Measurements from ENCODE around the gene PARP1. TPM values are rescaled to one million over a fixed set of nuclear protein-coding genes. Genes with fewer than 3 reads are reported as not detected.

PARP1 gene
- total and polyA plus RNA-seq, 4 donors: 39.2 to 108 (median 60.3) TPM

DNA sequence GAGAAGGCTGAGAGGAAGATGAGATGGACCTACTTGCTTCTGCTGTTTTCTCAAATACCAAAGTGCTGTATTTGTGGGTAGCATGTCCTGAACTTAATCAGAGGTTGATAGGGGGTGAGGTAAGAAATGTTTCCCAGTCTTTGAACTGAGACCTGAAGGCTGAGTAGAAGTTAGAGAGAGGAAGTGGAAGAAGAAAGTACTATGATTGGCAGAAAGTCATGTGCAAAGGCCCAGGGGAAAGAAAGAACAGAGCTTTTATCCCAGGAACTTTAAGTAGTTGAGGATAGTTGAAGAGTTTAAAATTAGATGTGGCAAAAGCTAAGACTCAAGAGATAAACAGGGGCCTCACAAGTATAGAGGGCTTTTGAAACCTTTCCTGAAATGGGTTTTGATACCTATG lies 83.4 kb downstream of the PARP1 start (continued):
- no peak for TF ChIP-seq GABPA (IDR thresholded peaks at IDR 0.05 in 1 of 2, conservative IDR thresholded peaks at IDR 0.05 in 1 of 2)

GRCh38 chr1:226322986-226323385 lies 84.9 kb downstream of the PARP1 start:
- no peak for DNase-seq (ENCODE audit: low spot score)
- no peaks in the 10 kb centered on the region for H3K36me3 ChIP-seq (ENCODE audit: control insufficient read depth in 4 of 4, insufficient read depth in 3 of 4, low read depth in 1 of 4, low read length in 3 of 4)
- no peaks in the 10 kb centered on the region for H3K27me3 ChIP-seq (ENCODE audit: control insufficient read depth in 4 of 4, insufficient read depth in 4 of 4, low read length in 3 of 4)
- no peak overlapping the region for H3K27ac ChIP-seq (ENCODE audit: low read depth in 1 of 2, low read length in 2 of 2)
- TF ChIP-seq YY1 (IDR thresholded peaks at IDR 0.05): no peak
- no peak for TF ChIP-seq GABPA (IDR thresholded peaks at IDR 0.05 in 1 of 2, conservative IDR thresholded peaks at IDR 0.05 in 1 of 2)
- no peak for TF ChIP-seq EGR1 (IDR thresholded peaks at IDR 0.05; ENCODE audit: low read depth in 2 of 2)
- TF ChIP-seq RXRA (IDR thresholded peaks at IDR 0.05): no peak
- TF ChIP-seq RAD21 (IDR thresholded peaks at IDR 0.05): no peak
- TF ChIP-seq HNF4G (IDR thresholded peaks at IDR 0.05): no peak
- TF ChIP-seq TAF1 (conservative IDR thresholded peaks at IDR 0.05): no peak
- TF ChIP-seq ZBTB33 (IDR thresholded peaks at IDR 0.05): no peak
- TF ChIP-seq FOXA2 (IDR thresholded peaks at IDR 0.05): no peak
- TF ChIP-seq, protein P1, sequence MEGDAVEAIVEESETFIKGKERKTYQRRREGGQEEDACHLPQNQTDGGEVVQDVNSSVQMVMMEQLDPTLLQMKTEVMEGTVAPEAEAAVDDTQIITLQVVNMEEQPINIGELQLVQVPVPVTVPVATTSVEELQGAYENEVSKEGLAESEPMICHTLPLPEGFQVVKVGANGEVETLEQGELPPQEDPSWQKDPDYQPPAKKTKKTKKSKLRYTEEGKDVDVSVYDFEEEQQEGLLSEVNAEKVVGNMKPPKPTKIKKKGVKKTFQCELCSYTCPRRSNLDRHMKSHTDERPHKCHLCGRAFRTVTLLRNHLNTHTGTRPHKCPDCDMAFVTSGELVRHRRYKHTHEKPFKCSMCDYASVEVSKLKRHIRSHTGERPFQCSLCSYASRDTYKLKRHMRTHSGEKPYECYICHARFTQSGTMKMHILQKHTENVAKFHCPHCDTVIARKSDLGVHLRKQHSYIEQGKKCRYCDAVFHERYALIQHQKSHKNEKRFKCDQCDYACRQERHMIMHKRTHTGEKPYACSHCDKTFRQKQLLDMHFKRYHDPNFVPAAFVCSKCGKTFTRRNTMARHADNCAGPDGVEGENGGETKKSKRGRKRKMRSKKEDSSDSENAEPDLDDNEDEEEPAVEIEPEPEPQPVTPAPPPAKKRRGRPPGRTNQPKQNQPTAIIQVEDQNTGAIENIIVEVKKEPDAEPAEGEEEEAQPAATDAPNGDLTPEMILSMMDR (IDR thresholded peaks at IDR 0.05; ENCODE audit: low read depth, low read length, missing input control): no peak
- no peak for TF ChIP-seq REST (IDR thresholded peaks at IDR 0.05)
- TF ChIP-seq MAX (IDR thresholded peaks at IDR 0.05): no peak
- TF ChIP-seq NR2F2 (IDR thresholded peaks at IDR 0.05): no peak
- no peak for TF ChIP-seq FOXA1 (IDR thresholded peaks at IDR 0.05)
- no peak for TF ChIP-seq JUND (IDR thresholded peaks at IDR 0.05)
- TF ChIP-seq, protein P2, sequence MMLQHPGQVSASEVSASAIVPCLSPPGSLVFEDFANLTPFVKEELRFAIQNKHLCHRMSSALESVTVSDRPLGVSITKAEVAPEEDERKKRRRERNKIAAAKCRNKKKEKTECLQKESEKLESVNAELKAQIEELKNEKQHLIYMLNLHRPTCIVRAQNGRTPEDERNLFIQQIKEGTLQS (IDR thresholded peaks at IDR 0.05): no peak
- no peak overlapping the region for H3K4me3 ChIP-seq (ENCODE audit: low read depth in 1 of 3, low read length in 3 of 3)
- H3K9ac ChIP-seq (ENCODE audit: low read depth in 1 of 2, low read length in 2 of 2): no peak overlapping the region
- H3K4me1 ChIP-seq (ENCODE audit: control insufficient read depth in 4 of 4, insufficient read depth in 4 of 4, low read length in 3 of 4): no peaks in the 10 kb centered on the region
- H3K9me3 ChIP-seq (ENCODE audit: control insufficient read depth in 4 of 4, low read length in 3 of 4): peaks cover 0 to 1% (median 0%) of the 10 kb centered on the region in 4 donors
- WGBS: 89% methylated on average over 3 of the region's 3 CpGs

Measured in liver (tissue), 9 donors.